Neural cell (in vitro differentiated cells): Measurements from ENCODE around the gene TMPRSS15. TPM values are rescaled to one million over a fixed set of nuclear protein-coding genes. Genes with fewer than 3 reads are reported as not detected.

ENCODE experiments used
- H2AFZ ChIP-seq: fragments of 200-600, 300-800 bp; sonication (generic), shearing (Covaris generic); 2 replicates; pipeline ENCODE4 v1.6.0; 2014; ENCODE audit warnings: low read depth, mild to moderate bottlenecking, antibody characterized with exemption, low read length, moderate library complexity
- H3F3A ChIP-seq: fragments of 200-600 bp; shearing (Covaris generic); 2 replicates; pipeline ENCODE4 v1.6.1; 2016; ENCODE audit warnings: mild to moderate bottlenecking, moderate library complexity, mixed read lengths, antibody characterized with exemption, low read length; ENCODE audit not compliant: insufficient read depth, poor library complexity, severe bottlenecking
- H3K27ac ChIP-seq: fragments of 200-600, 300-800 bp; sonication (generic), shearing (Covaris generic); 2 replicates; pipeline ENCODE4 v1.5.1; 2014; ENCODE audit warnings: mild to moderate bottlenecking, low read length, moderate library complexity
- H3K27me3 ChIP-seq: fragments of 300-800, 200-600 bp; sonication (generic), shearing (Covaris generic); 2 replicates; pipeline ENCODE4 v1.6.0; 2014; ENCODE audit warnings: mild to moderate bottlenecking, low read depth, low read length, moderate library complexity; ENCODE audit not compliant: insufficient read depth
- H3K36me3 ChIP-seq: fragments of 300-800, 200-600 bp; sonication (generic), shearing (Covaris generic); 2 replicates; pipeline ENCODE4 v1.5.1; 2014; ENCODE audit warnings: mild to moderate bottlenecking, antibody characterized with exemption, low read length, moderate library complexity; ENCODE audit not compliant: insufficient read depth
- H3K4me2 ChIP-seq: fragments of 300-800, 200-600 bp; sonication (generic), shearing (Covaris generic); 2 replicates; pipeline ENCODE4 v1.6.0; 2014; ENCODE audit warnings: mild to moderate bottlenecking, low read length
- H3K4me3 ChIP-seq: fragments of 300-800, 200-600 bp; sonication (generic), shearing (Covaris generic); 2 replicates; pipeline ENCODE4 v1.5.1; 2014; ENCODE audit warnings: mild to moderate bottlenecking, low read length, moderate library complexity
- H3K79me2 ChIP-seq: fragments of 200-600 bp; shearing (Covaris generic); replicated peaks from 2 replicates; pipeline ENCODE4 v1.6.0; 2014; ENCODE audit warnings: mild to moderate bottlenecking, low read length, moderate library complexity; ENCODE audit not compliant: insufficient read depth
- H3K9ac ChIP-seq: fragments of 300-800, 200-600 bp; sonication (generic), shearing (Covaris generic); 2 replicates; pipeline ENCODE4 v1.6.1; 2016; ENCODE audit warnings: mild to moderate bottlenecking, low read length, mixed read lengths
- H3K9me2 ChIP-seq: fragments of 200-600 bp; shearing (Covaris generic); 2 replicates; pipeline ENCODE4 v1.6.1; 2016; ENCODE audit warnings: mild to moderate bottlenecking, low read length, mixed read lengths; ENCODE audit not compliant: insufficient read depth
- H3K9me3 ChIP-seq: fragments of 200-600, 300-800 bp; sonication (generic), shearing (Covaris generic); 2 replicates; pipeline ENCODE4 v1.6.1; 2016; ENCODE audit warnings: mild to moderate bottlenecking, mixed run types, low read length, moderate library complexity, mixed read lengths
- H4K20me1 ChIP-seq: fragments of 200-600 bp; shearing (Covaris generic); 2 replicates; pipeline ENCODE4 v1.6.1; 2016; ENCODE audit warnings: mild to moderate bottlenecking, mixed run types; ENCODE audit not compliant: insufficient read depth
- EP300 ChIP-seq: fragments of 450-650 bp; conservative IDR thresholded peaks from 2 replicates; pipeline ENCODE4 v1.6.1; 2014; ENCODE audit warnings: antibody characterized with exemption, mild to moderate bottlenecking, moderate library complexity; ENCODE audit not compliant: poor library complexity, severe bottlenecking
- EZH2 ChIP-seq: fragments of 200-600, 300-800 bp; shearing (Covaris generic), sonication (generic); IDR thresholded peaks from 2 replicates; pipeline ENCODE4 v1.6.1; 2014; ENCODE audit warnings: antibody characterized with exemption, low read length, borderline replicate concordance, mild to moderate bottlenecking; ENCODE audit not compliant: insufficient read depth, poor library complexity, severe bottlenecking
- MXI1 ChIP-seq: fragments of 450-650 bp; conservative IDR thresholded peaks from 2 replicates; pipeline ENCODE4 v1.6.1; 2014; ENCODE audit warnings: antibody characterized with exemption, mild to moderate bottlenecking; ENCODE audit not compliant: poor library complexity, severe bottlenecking
- POLR2AphosphoS5 ChIP-seq: IDR thresholded peaks from 2 replicates; pipeline ENCODE4 v1.6.1; 2012
- RAD21 ChIP-seq: fragments of 450-650 bp; conservative IDR thresholded peaks from 2 replicates; pipeline ENCODE4 v1.6.1; 2014; ENCODE audit warnings: antibody characterized with exemption, mild to moderate bottlenecking, moderate library complexity
- SMC3 ChIP-seq: fragments of 450-650 bp; conservative IDR thresholded peaks from 2 replicates; pipeline ENCODE4 v1.6.1; 2014; ENCODE audit warnings: antibody characterized with exemption, mild to moderate bottlenecking, moderate library complexity; ENCODE audit not compliant: poor library complexity
- TAF1 ChIP-seq: IDR thresholded peaks from 2 replicates; pipeline ENCODE4 v1.6.1; 2012; ENCODE audit warnings: low read depth
- polyA plus RNA-seq: library from polyadenylated mRNA; depleted of rRNA; stranded (reverse); fragments of >200 nt; gene quantifications from 2 replicates; pipeline ENCODE4 v1.2.3, GENCODE V29; 2014
- TF ChIP-seq, protein P1 (sequence below): IDR thresholded peaks from 2 replicates; pipeline ENCODE4 v1.6.1; 2012; ENCODE audit warnings: borderline replicate concordance
- TF ChIP-seq, protein P2 (sequence below): fragments of 450-650 bp; IDR thresholded peaks from 2 replicates; pipeline ENCODE4 v1.5.1; 2014; ENCODE audit warnings: antibody characterized with exemption, mild to moderate bottlenecking, moderate library complexity; ENCODE audit not compliant: poor library complexity, severe bottlenecking

TMPRSS15 gene
- polyA plus RNA-seq, 1 donor from 2014 or later: 0.50 TPM

DNA sequence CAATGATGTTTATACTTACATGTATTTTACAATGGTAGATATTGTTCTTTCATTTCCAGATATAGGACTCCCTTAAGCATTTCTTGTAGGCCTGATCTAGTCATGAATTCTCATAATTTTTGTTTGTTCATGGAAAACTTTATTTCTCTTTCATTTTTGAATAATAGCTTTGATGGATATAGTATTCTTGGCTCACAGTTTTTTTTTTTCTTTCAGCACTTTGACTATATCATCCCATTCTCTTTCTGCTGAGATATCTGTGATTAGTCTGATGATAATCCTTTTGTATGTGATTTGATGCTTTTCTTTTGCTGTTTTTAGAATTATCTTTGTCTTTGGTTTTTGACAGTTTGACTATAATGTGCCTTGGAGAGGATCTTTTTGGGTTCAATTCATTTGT, 183.1 kb downstream of the TMPRSS15 start:
- no peaks in the 10 kb centered on the region for H3K27me3 ChIP-seq
- H3K79me2 ChIP-seq: no peaks in the 10 kb centered on the region
- no peak overlapping the region for H3K4me2 ChIP-seq
- H3K4me3 ChIP-seq: no peak overlapping the region
- no peak overlapping the region for H2AFZ ChIP-seq
- no peak overlapping the region for H3K27ac ChIP-seq
- no peaks in the 10 kb centered on the region for H3K36me3 ChIP-seq
- H3K9me2 ChIP-seq: no peaks in the 10 kb centered on the region
- no peaks in the 10 kb centered on the region for H3F3A ChIP-seq
- TF ChIP-seq MXI1 (no peak), EZH2 (no peak), POLR2AphosphoS5 (no peak), TAF1 (no peak), RAD21 (no peak), SMC3 (no peak), EP300 (no peak)
- TF ChIP-seq, protein P1, sequence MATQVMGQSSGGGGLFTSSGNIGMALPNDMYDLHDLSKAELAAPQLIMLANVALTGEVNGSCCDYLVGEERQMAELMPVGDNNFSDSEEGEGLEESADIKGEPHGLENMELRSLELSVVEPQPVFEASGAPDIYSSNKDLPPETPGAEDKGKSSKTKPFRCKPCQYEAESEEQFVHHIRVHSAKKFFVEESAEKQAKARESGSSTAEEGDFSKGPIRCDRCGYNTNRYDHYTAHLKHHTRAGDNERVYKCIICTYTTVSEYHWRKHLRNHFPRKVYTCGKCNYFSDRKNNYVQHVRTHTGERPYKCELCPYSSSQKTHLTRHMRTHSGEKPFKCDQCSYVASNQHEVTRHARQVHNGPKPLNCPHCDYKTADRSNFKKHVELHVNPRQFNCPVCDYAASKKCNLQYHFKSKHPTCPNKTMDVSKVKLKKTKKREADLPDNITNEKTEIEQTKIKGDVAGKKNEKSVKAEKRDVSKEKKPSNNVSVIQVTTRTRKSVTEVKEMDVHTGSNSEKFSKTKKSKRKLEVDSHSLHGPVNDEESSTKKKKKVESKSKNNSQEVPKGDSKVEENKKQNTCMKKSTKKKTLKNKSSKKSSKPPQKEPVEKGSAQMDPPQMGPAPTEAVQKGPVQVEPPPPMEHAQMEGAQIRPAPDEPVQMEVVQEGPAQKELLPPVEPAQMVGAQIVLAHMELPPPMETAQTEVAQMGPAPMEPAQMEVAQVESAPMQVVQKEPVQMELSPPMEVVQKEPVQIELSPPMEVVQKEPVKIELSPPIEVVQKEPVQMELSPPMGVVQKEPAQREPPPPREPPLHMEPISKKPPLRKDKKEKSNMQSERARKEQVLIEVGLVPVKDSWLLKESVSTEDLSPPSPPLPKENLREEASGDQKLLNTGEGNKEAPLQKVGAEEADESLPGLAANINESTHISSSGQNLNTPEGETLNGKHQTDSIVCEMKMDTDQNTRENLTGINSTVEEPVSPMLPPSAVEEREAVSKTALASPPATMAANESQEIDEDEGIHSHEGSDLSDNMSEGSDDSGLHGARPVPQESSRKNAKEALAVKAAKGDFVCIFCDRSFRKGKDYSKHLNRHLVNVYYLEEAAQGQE: no peak
- TF ChIP-seq, protein P2, sequence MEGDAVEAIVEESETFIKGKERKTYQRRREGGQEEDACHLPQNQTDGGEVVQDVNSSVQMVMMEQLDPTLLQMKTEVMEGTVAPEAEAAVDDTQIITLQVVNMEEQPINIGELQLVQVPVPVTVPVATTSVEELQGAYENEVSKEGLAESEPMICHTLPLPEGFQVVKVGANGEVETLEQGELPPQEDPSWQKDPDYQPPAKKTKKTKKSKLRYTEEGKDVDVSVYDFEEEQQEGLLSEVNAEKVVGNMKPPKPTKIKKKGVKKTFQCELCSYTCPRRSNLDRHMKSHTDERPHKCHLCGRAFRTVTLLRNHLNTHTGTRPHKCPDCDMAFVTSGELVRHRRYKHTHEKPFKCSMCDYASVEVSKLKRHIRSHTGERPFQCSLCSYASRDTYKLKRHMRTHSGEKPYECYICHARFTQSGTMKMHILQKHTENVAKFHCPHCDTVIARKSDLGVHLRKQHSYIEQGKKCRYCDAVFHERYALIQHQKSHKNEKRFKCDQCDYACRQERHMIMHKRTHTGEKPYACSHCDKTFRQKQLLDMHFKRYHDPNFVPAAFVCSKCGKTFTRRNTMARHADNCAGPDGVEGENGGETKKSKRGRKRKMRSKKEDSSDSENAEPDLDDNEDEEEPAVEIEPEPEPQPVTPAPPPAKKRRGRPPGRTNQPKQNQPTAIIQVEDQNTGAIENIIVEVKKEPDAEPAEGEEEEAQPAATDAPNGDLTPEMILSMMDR: no peak
- H3K9me3 ChIP-seq: peaks cover 7% of the 10 kb centered on the region
- no peak overlapping the region for H3K9ac ChIP-seq
- H4K20me1 ChIP-seq: no peaks in the 10 kb centered on the region

Other genes starting within 250 kb of the TMPRSS15 start
- 22.2 and 28.8 TPM in 2 replicates for gene CHODL, start 159.0 kb downstream of the TMPRSS15 start, polyA plus RNA-seq